GM23248 (cell line): ENCODE data around the gene SYNDIG1. TPM values are rescaled to one million over a fixed set of nuclear protein-coding genes. Genes with fewer than 3 reads are reported as not detected.

Experiments used
- DNase-seq: peaks from one replicate; pipeline ENCODE4 v3.0.0-alpha.2; 2015
- H2AFZ ChIP-seq: fragments of 200-600 bp; sonication (generic); 2 replicates; pipeline ENCODE4 v1.6.1; 2016; ENCODE audit warnings: antibody characterized with exemption
- H3F3A ChIP-seq: fragments of 200-600 bp; sonication (generic); 2 replicates; pipeline ENCODE4 v1.6.1; 2016; ENCODE audit warnings: mild to moderate bottlenecking, antibody characterized with exemption, mixed run types; ENCODE audit not compliant: insufficient read depth
- H3K27ac ChIP-seq: fragments of 200-600 bp; sonication (generic); 2 replicates; pipeline ENCODE4 v1.5.1; 2016; ENCODE audit warnings: mild to moderate bottlenecking
- H3K27me3 ChIP-seq: fragments of 200-600 bp; sonication (generic); replicated peaks from 2 replicates; pipeline ENCODE4 v1.6.1; 2016; ENCODE audit warnings: mild to moderate bottlenecking; ENCODE audit not compliant: insufficient read depth
- H3K36me3 ChIP-seq: fragments of 200-600 bp; sonication (generic); 2 replicates; pipeline ENCODE4 v1.6.1; 2016; ENCODE audit warnings: low read depth, mild to moderate bottlenecking
- H3K4me1 ChIP-seq: fragments of 200-600 bp; sonication (generic); 2 replicates; pipeline ENCODE4 v1.6.1; 2016; ENCODE audit warnings: mild to moderate bottlenecking; ENCODE audit not compliant: insufficient read depth
- H3K4me2 ChIP-seq: fragments of 200-600 bp; sonication (generic); one replicate; pipeline ENCODE4 v1.6.1; 2016; ENCODE audit warnings: mild to moderate bottlenecking; ENCODE audit not compliant: unreplicated experiment
- H3K4me3 ChIP-seq: fragments of 200-600 bp; sonication (generic); 2 replicates; pipeline ENCODE4 v1.5.1; 2016; ENCODE audit warnings: mild to moderate bottlenecking
- H3K79me2 ChIP-seq: fragments of 200-600 bp; sonication (generic); 2 replicates; pipeline ENCODE4 v1.6.1; 2016; ENCODE audit warnings: mild to moderate bottlenecking; ENCODE audit not compliant: insufficient read depth
- H3K9ac ChIP-seq: fragments of 200-600 bp; sonication (generic); 2 replicates; pipeline ENCODE4 v1.6.1; 2016; ENCODE audit warnings: mild to moderate bottlenecking
- H3K9me2 ChIP-seq: fragments of 200-600 bp; sonication (generic); 2 replicates; pipeline ENCODE4 v1.6.1; 2016; ENCODE audit warnings: mixed run types, mild to moderate bottlenecking, moderate library complexity; ENCODE audit not compliant: insufficient read depth
- H3K9me3 ChIP-seq: fragments of 200-600 bp; sonication (generic); one replicate; pipeline ENCODE4 v1.6.1; 2017; ENCODE audit warnings: low read depth
- H4K20me1 ChIP-seq: fragments of 200-600 bp; sonication (generic); 2 replicates; pipeline ENCODE4 v1.6.0; 2016; ENCODE audit not compliant: insufficient read depth
- EZH2 ChIP-seq: fragments of 200-600 bp; sonication (generic); IDR thresholded peaks from 2 replicates; pipeline ENCODE4 v1.6.1; 2018; ENCODE audit warnings: antibody characterized with exemption, mild to moderate bottlenecking; ENCODE audit not compliant: insufficient read depth, poor library complexity, severe bottlenecking
- EZH2phosphoT487 ChIP-seq: fragments of 200-600 bp; sonication (generic); IDR thresholded peaks from 2 replicates; pipeline ENCODE4 v1.6.1; 2018; ENCODE audit warnings: antibody characterized with exemption, moderate library complexity, mild to moderate bottlenecking, low read depth; ENCODE audit not compliant: insufficient read depth
- WGBS, 2 experiments: methylation state at CpG; one replicate each; pipeline ENCODE4 v1.1.6; 2015 to 2017; ENCODE audit warnings: low lambda C conversion rate in 2 of 2, low coverage in 1 of 2; ENCODE audit errors: missing lambda C conversion rate in 2 of 2; 5-methylcytosine and 5-hydroxymethylcytosine counted together
- in situ Hi-C: fragments of 300-500 bp; cut with MboI; formaldehyde crosslinking; loops from 2 replicates; pipeline ENCODE4 v1.15.0; 2020
- polyA plus RNA-seq: library from polyadenylated mRNA; unstranded; fragments of >200 nt; fragmentation: Nextera tagmentation; extraction: Ambion mirVana; gene quantifications from 2 replicates; pipeline ENCODE4 v1.2.1, GENCODE V29; 2016
- total RNA-seq: library from RNA; depleted of rRNA; stranded (reverse); fragments of >200 nt; shearing (Covaris generic); gene quantifications from 2 replicates; pipeline ENCODE4 v1.2.3, GENCODE V29; 2014

SYNDIG1 gene
- total and polyA plus RNA-seq, 2 experiments from 2014 or later, result 1.6 to 2.6 TPM

DNA sequence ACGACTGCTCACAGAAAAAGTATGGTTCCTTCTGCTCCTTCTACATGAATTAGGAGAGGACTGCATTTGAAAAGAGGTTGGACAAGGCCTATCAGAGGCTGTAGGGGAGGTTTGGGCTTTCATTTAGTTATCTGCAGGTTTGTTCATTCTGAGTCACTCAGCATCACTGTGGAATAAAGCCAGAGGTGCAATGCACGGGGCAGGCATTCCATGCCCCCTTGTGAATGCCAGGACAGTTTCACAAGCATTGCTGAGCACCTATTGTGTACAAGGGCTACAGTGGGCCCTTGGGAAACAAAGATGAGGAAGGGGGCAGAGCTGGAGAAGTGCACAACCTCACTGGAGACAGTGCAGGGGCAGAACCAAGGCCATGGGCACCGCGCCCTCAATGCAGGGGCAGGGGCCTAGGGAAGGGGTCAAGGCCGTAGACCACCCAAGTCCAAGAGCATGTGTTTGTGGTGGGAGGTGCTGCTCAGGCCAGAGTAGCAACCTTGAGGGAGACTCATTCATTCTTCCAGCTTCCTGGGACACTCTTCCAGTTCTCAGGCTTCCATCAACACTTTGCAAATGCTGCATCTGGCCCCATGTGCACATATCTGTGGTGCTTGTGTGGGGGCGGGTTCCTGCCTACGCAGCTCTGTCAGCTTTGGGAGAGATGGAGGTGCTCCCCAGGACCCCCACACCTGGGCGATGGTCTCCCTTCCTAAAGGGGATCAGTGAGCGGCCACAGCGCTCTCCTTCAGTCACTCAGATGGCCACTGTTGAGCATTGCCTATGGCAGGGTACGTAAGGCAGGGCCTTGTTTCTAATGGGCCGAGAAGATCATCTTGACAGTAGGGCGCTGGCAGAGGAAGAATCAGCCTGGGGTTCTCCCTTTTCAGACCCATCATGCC lies 204.5 kb downstream of the SYNDIG1 start:
- Histone ChIP-seq H3K36me3 (no peaks in the 10 kb centered on the region), H4K20me1 (no peaks in the 10 kb centered on the region), H3K9me2 (no peaks in the 10 kb centered on the region), H3K27ac (peak overlapping the region; percentile 78), H3K9me3 (no peaks in the 10 kb centered on the region), H3K79me2 (no peaks in the 10 kb centered on the region), H3K4me1 (peaks cover 22% of the 10 kb centered on the region), H3K9ac (peak overlapping the region; percentile 47; the same call in 1 of the 2 replicates), H2AFZ (no peak overlapping the region), H3F3A (peaks cover 18% of the 10 kb centered on the region), H3K27me3 (no peaks in the 10 kb centered on the region), H3K4me3 (no peak overlapping the region), H3K4me2 (peak overlapping the region; percentile 71)
- TF ChIP-seq EZH2 (no peak), EZH2phosphoT487 (no peak)
- in situ Hi-C loops, result no loop called here
- WGBS, 2 experiments, result 75 to 76% methylated on average over 13 of the region's 13 CpGs
- DNase-seq, result peak; percentile 75

DNA sequence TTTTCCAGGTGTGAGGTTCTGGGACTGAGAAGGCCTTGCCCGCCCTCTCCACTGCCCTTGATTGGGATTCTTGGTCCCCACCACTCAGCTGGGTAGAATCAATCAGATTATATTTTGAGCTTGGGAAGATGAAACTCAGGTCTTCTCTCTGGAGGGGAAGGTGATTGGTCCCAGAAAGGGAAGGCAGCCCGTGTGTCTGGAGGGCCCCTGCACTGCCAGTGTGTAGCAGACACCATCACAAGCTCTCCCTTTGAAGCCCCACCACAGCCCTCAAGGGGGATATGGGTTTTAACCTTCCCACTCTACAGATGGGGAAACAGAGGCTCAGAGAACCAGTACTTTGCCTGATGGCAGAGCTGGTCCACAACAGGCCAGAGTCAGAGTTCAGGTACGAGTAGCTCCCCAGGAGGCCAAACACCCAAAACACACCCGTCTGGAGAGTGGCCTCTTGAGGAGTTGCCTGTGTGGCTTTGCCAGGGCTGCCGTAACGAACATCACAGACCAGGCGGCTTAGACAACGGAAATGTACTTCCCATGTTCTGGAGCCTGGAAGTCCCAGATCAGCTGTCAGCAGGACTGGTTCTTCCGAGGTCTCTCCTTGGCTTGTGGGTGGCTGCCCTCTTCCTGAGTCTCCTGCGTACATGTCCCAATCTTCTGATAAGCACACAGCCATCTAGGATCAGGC lies 205.6 kb downstream of the SYNDIG1 start:
- H3F3A ChIP-seq, result peaks cover 18% of the 10 kb centered on the region
- no peak overlapping the region for H3K4me2 ChIP-seq
- H2AFZ ChIP-seq, result no peak overlapping the region
- H3K9ac ChIP-seq, result no peak overlapping the region
- DNase-seq, result no peak
- H3K9me2 ChIP-seq, result no peaks in the 10 kb centered on the region
- in situ Hi-C loops, result no loop called here
- WGBS, 2 experiments, result 88 to 91% methylated on average over 10 of the region's 10 CpGs
- no peaks in the 10 kb centered on the region for H3K36me3 ChIP-seq
- no peaks in the 10 kb centered on the region for H3K9me3 ChIP-seq
- H3K4me3 ChIP-seq, result no peak overlapping the region
- H4K20me1 ChIP-seq, result no peaks in the 10 kb centered on the region
- no peaks in the 10 kb centered on the region for H3K27me3 ChIP-seq
- H3K79me2 ChIP-seq, result no peaks in the 10 kb centered on the region
- no peak overlapping the region for H3K27ac ChIP-seq
- no peak for TF ChIP-seq EZH2phosphoT487
- H3K4me1 ChIP-seq, result peaks cover 22% of the 10 kb centered on the region

DNA sequence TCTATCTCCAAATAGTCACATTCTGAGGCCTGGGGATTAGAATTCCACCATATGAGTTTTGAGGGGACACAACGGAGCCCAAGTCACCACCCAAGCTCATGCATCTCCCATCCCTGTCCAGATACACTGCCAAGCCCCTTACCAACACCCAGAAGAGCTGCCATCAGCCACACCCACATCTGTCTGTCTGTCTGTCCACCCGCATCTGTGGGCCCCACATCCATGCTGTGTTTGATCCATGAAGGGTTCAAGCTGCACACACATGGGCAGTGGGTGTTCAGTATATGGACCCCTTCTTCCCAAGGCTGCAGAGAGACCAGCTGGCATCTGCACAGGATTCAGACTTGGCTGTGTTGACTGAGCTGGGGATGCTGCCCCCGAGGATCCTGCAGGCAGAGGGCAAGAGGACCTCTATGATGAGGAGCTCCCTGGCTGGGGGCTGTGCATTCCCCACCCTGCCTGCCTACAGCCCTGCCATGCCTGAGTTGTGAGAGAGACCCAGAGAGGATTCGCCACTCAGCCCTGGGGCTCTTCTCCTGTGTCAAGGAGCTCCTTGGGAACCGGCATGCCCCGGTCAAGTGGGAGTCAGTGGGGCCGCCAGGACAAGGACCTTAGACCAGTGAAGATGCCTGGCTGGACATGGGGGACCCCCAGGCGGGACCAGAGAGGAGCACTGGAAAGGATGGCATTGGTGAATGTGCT lies 206.4 kb downstream of the SYNDIG1 start:
- in situ Hi-C loops, result no loop called here
- Histone ChIP-seq H3K27ac (no peak overlapping the region), H3K9ac (no peak overlapping the region), H2AFZ (no peak overlapping the region), H3K79me2 (no peaks in the 10 kb centered on the region), H3K4me1 (peaks cover 22% of the 10 kb centered on the region), H3K27me3 (no peaks in the 10 kb centered on the region), H3K4me3 (no peak overlapping the region), H3K9me3 (no peaks in the 10 kb centered on the region), H4K20me1 (no peaks in the 10 kb centered on the region), H3F3A (peaks cover 18% of the 10 kb centered on the region), H3K9me2 (no peaks in the 10 kb centered on the region), H3K4me2 (no peak overlapping the region), H3K36me3 (no peaks in the 10 kb centered on the region)
- TF ChIP-seq EZH2 (no peak), EZH2phosphoT487 (no peak)
- DNase-seq, result no peak
- WGBS, 2 experiments, result 94% methylated on average over 8 of the region's 8 CpGs

DNA sequence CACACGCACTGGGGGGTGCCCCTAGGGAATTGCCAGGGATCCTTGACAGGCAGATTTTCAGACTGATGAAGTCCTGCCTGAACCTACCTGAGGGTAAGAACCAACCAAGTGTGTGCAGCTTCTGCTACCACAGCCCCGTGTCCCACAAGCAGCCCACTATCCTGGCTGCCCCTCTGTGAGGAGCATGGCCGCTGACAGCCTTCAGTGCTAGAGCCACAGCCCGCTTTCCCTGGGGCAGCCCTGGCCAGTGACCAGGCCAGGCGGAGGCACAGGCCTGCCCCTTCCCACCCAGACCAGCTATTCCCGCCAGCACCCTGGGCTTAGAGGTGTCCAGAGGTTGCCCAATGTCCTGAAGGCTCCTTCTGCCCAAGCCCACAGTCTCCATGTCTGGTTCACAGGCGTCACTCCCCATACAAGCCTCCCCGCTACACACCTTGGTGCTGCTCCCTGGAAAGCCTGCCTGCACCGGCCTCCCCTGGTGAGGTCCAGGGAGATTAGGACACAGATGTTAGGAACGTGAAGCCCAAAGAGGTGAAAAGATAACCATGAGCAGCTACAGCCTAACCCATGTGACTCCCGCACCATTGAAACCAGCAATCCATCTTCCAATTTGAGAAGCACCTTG lies 207.0 kb downstream of the SYNDIG1 start:
- H3F3A ChIP-seq, result peaks cover 18% of the 10 kb centered on the region
- in situ Hi-C loops, result no loop called here
- no peak for DNase-seq
- no peak overlapping the region for H3K27ac ChIP-seq
- no peak for TF ChIP-seq EZH2phosphoT487
- no peak for TF ChIP-seq EZH2
- no peaks in the 10 kb centered on the region for H3K27me3 ChIP-seq
- H4K20me1 ChIP-seq, result no peaks in the 10 kb centered on the region
- H3K4me1 ChIP-seq, result peaks cover 22% of the 10 kb centered on the region
- no peaks in the 10 kb centered on the region for H3K9me2 ChIP-seq
- 97 to 98% methylated on average over 11 of the region's 11 CpGs for WGBS, 2 experiments
- H3K36me3 ChIP-seq, result no peaks in the 10 kb centered on the region
- no peak overlapping the region for H2AFZ ChIP-seq
- no peak overlapping the region for H3K4me3 ChIP-seq
- H3K9ac ChIP-seq, result no peak overlapping the region
- no peaks in the 10 kb centered on the region for H3K79me2 ChIP-seq
- no peak overlapping the region for H3K4me2 ChIP-seq
- no peaks in the 10 kb centered on the region for H3K9me3 ChIP-seq
